ENCODE data around the gene DDX42.
"Not testable (repeated sequence)": the region's sequence is repeated elsewhere in the genome, so short reads cannot be mapped to it uniquely, and the experiment has no call there.

The DDX42 gene

GRCh38 chr17:63841350-63842172, 67.6 kb downstream of the DDX42 start:
- in situ Hi-C loops (cut with HindIII; ENCODE audit: low sequenced_read_pairs): no loop called here
- DNase-seq (ENCODE audit: low read depth): no peak
- TF ChIP-seq CTCF (IDR thresholded peaks at IDR 0.05; ENCODE audit: low read depth, low read length, missing control alignments): no peak
- H3K4me3 ChIP-seq (ENCODE audit: low read depth, low read length): peak overlapping the region; percentile 85

- DNase-seq (ENCODE audit: low read depth): no peak
- peak overlapping the region; percentile 85 for H3K4me3 ChIP-seq (ENCODE audit: low read depth, low read length)
- in situ Hi-C loops (cut with HindIII; ENCODE audit: low sequenced_read_pairs): no loop called here
- TF ChIP-seq CTCF (IDR thresholded peaks at IDR 0.05; ENCODE audit: low read depth, low read length, missing control alignments): no peak
Observed at GRCh38 chr17:63842173-63842539, 68.2 kb downstream of the DDX42 start.

- peak; percentile 99 for DNase-seq (ENCODE audit: low read depth)
- in situ Hi-C loops (cut with HindIII; ENCODE audit: low sequenced_read_pairs): no loop called here
- no peak for TF ChIP-seq CTCF (IDR thresholded peaks at IDR 0.05; ENCODE audit: low read depth, low read length, missing control alignments)
- peak within 1 kb of the TSS; percentile 85 for H3K4me3 ChIP-seq (ENCODE audit: low read depth, low read length)
Observed at GRCh38 chr17:63842540-63843386, 68.8 kb downstream of the DDX42 start, which contains the start of gene SMARCD2. TSS of gene SMARCD2 (minus strand) at chr17:63842685. CDS start at chr17:63842674, 11 bp downstream.

GRCh38 chr17:63843387-63843888, 69.5 kb downstream of the DDX42 start:
- in situ Hi-C loops (cut with HindIII; ENCODE audit: low sequenced_read_pairs); DNase-seq (ENCODE audit: low read depth): not testable (repeated sequence)
- peak overlapping the region; percentile 85 for H3K4me3 ChIP-seq (ENCODE audit: low read depth, low read length)

GRCh38 chr17:63843910-63844677, 70.1 kb downstream of the DDX42 start:
- in situ Hi-C loops (cut with HindIII; ENCODE audit: low sequenced_read_pairs): no loop called here
- TF ChIP-seq CTCF (IDR thresholded peaks at IDR 0.05; ENCODE audit: low read depth, low read length, missing control alignments): no peak
- DNase-seq (ENCODE audit: low read depth): no peak
- H3K4me3 ChIP-seq (ENCODE audit: low read depth, low read length): no peak overlapping the region

- no peak overlapping the region for H3K4me3 ChIP-seq (ENCODE audit: low read depth, low read length)
- no peak for DNase-seq (ENCODE audit: low read depth)
- in situ Hi-C loops (cut with HindIII; ENCODE audit: low sequenced_read_pairs): no loop called here
- no peak for TF ChIP-seq CTCF (IDR thresholded peaks at IDR 0.05; ENCODE audit: low read depth, low read length, missing control alignments)
Observed at GRCh38 chr17:63845509-63845908, 71.5 kb downstream of the DDX42 start.

All from astrocyte of the cerebellum (primary cell).